GM21381 (cell line): ENCODE data around the gene MYO16.
"Not testable (repeated sequence)": the region's sequence is repeated elsewhere in the genome, so short reads cannot be mapped to it uniquely, and the experiment has no call there.

Experiments used
- ATAC-seq: cut with Tn5 transposase; IDR thresholded peaks from one replicate; pipeline ENCODE4 v1.9.1; 2021; ENCODE audit warnings: mild to moderate bottlenecking, moderate library complexity; ENCODE audit not compliant: unreplicated experiment

The MYO16 gene

GRCh38 chr13:108741930-108742329, 112.5 kb downstream of the MYO16 start:
- ATAC-seq = no peak

GRCh38 chr13:108742701-108743451, 113.5 kb downstream of the MYO16 start:
- ATAC-seq = no peak

GRCh38 chr13:108743522-108743921, 114.1 kb downstream of the MYO16 start:
- ATAC-seq = no peak

GRCh38 chr13:108747843-108748242, 118.4 kb downstream of the MYO16 start:
- ATAC-seq = no peak

- no peak for ATAC-seq
Measured at GRCh38 chr13:108752276-108752675, 122.9 kb downstream of the MYO16 start.

- no peak for ATAC-seq
Measured at GRCh38 chr13:108755083-108755482, 125.7 kb downstream of the MYO16 start.

- no peak for ATAC-seq
Measured at GRCh38 chr13:108760129-108760528, 130.7 kb downstream of the MYO16 start.

GRCh38 chr13:108760541-108760940, 131.1 kb downstream of the MYO16 start:
- no peak for ATAC-seq

GRCh38 chr13:108768035-108768434, 138.6 kb downstream of the MYO16 start:
- no peak for ATAC-seq

- ATAC-seq = no peak
Measured at GRCh38 chr13:108769213-108770070, 140.0 kb downstream of the MYO16 start.

- ATAC-seq = no peak
Measured at GRCh38 chr13:108775597-108775996, 146.2 kb downstream of the MYO16 start.

- no peak for ATAC-seq
Measured at GRCh38 chr13:108776650-108777049, 147.2 kb downstream of the MYO16 start.

GRCh38 chr13:108777421-108778420, 148.3 kb downstream of the MYO16 start:
- ATAC-seq = no peak

- no peak for ATAC-seq
Measured at GRCh38 chr13:108779308-108779707, 149.9 kb downstream of the MYO16 start.

GRCh38 chr13:108780706-108781105, 151.3 kb downstream of the MYO16 start:
- ATAC-seq = no peak

GRCh38 chr13:108781312-108781711, 151.9 kb downstream of the MYO16 start:
- no peak for ATAC-seq

GRCh38 chr13:108782480-108782879, 153.1 kb downstream of the MYO16 start:
- not testable (repeated sequence) for ATAC-seq

- ATAC-seq = no peak
Measured at GRCh38 chr13:108785844-108786243, 156.4 kb downstream of the MYO16 start.

- ATAC-seq = no peak
Measured at GRCh38 chr13:108786456-108787200, 157.2 kb downstream of the MYO16 start.
